Lower leg skin (tissue), 3 donors: ENCODE measurements around the gene COMMD1.

ENCODE experiments used
- CTCF ChIP-seq, 3 donors: fragments of 450-650 bp; IDR thresholded peaks; one replicate each; pipeline ENCODE4 v1.5.1; 2016; ENCODE audit warnings: antibody characterized with exemption in 3 of 3, mild to moderate bottlenecking in 3 of 3, moderate library complexity in 2 of 3
- POLR2A ChIP-seq, 2 donors: fragments of 450-650 bp; IDR thresholded peaks; one replicate each; pipeline ENCODE4 v1.6.1; 2016 to 2017; ENCODE audit warnings: antibody characterized with exemption in 2 of 2, mild to moderate bottlenecking in 1 of 2, moderate library complexity in 1 of 2

- TF ChIP-seq POLR2A (IDR thresholded peaks at IDR 0.05) (no peak), CTCF (IDR thresholded peaks at IDR 0.05) (no peak)
Measured at GRCh38 chr2:62013641-62014040, 108.2 kb downstream of the COMMD1 start.
